ENCODE measurements around the gene PIGB.

Gene PIGB

DNA sequence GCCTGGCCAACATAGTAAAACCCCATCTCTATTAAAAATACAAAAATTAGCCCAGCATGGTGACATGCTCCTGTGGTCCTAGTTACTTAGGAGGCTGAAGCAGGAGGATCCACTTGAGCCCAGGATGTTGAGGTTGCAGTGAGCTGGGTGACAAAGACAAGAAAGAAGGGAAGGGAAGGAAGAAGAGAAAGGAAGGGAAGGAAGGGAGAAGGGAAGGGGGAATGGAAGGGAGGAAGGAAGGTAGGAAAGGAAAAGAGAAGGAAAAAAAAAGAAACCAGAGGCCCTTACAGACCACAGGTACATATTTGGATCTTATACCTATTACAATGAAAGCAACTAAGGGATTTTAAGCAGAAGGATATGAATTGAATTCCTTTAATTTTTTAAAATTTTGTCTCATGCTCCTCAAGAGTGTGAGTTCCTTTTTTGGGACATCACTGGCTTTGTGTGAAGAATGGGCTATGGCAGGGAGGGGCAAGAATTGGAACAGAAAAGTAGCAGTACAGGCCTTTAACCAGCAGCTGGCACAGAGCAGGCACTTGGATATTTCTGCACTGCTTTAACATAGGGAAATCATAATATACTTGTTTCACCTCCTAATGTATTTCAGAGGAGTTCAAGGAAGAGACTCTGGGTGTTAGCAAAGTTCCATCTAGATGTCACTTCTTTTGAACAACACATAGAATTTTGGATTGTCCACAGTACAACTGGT, 37.3 kb upstream of the PIGB start:
- TF ChIP-seq GLIS3 (CRISPR knock-in tag; IDR thresholded peaks at IDR 0.05) (no peak), ZNF565 (CRISPR knock-in tag; conservative IDR thresholded peaks at IDR 0.05; ENCODE audit: low read depth) (no peak), TCF4 (CRISPR knock-in tag; IDR thresholded peaks at IDR 0.05; ENCODE audit: borderline replicate concordance) (no peak), ZFP30 (CRISPR knock-in tag; IDR thresholded peaks at IDR 0.05) (no peak), TOX (CRISPR knock-in tag; IDR thresholded peaks at IDR 0.05; ENCODE audit: borderline replicate concordance) (no peak)
- TF ChIP-seq, protein P1, sequence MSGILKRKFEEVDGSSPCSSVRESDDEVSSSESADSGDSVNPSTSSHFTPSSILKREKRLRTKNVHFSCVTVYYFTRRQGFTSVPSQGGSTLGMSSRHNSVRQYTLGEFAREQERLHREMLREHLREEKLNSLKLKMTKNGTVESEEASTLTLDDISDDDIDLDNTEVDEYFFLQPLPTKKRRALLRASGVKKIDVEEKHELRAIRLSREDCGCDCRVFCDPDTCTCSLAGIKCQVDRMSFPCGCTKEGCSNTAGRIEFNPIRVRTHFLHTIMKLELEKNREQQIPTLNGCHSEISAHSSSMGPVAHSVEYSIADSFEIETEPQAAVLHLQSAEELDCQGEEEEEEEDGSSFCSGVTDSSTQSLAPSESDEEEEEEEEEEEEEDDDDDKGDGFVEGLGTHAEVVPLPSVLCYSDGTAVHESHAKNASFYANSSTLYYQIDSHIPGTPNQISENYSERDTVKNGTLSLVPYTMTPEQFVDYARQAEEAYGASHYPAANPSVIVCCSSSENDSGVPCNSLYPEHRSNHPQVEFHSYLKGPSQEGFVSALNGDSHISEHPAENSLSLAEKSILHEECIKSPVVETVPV (CRISPR knock-in tag; IDR thresholded peaks at IDR 0.05) = no peak

DNA sequence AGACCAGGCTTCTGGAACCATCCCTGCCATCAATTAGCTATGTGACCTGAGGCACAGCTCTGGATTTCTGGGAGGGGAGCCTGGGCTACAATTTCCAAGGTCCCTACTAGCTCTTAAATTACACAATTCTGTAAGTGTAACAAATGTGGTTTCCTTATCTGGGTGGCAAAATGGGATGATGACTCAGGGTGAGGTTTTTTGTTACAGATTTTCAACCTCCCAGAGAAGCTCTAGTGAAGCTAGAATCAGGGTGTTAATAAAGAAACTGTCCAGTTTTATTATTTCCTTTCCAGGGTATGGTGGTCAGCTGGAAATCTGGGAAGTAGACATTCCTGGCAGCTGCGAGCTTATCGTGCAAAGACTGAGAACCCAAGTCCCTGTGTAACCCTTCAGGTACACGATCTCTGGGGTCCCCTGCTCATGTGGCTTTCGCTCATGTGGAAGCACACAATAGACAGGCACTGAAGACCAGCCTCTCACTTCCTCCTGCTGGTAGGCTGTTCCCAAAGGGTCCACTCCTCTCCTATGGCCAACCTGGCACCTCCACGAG, 36.7 kb upstream of the PIGB start:
- TF ChIP-seq, protein P2, sequence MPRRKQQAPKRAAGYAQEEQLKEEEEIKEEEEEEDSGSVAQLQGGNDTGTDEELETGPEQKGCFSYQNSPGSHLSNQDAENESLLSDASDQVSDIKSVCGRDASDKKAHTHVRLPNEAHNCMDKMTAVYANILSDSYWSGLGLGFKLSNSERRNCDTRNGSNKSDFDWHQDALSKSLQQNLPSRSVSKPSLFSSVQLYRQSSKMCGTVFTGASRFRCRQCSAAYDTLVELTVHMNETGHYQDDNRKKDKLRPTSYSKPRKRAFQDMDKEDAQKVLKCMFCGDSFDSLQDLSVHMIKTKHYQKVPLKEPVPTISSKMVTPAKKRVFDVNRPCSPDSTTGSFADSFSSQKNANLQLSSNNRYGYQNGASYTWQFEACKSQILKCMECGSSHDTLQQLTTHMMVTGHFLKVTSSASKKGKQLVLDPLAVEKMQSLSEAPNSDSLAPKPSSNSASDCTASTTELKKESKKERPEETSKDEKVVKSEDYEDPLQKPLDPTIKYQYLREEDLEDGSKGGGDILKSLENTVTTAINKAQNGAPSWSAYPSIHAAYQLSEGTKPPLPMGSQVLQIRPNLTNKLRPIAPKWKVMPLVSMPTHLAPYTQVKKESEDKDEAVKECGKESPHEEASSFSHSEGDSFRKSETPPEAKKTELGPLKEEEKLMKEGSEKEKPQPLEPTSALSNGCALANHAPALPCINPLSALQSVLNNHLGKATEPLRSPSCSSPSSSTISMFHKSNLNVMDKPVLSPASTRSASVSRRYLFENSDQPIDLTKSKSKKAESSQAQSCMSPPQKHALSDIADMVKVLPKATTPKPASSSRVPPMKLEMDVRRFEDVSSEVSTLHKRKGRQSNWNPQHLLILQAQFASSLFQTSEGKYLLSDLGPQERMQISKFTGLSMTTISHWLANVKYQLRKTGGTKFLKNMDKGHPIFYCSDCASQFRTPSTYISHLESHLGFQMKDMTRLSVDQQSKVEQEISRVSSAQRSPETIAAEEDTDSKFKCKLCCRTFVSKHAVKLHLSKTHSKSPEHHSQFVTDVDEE (CRISPR knock-in tag; IDR thresholded peaks at IDR 0.05) = no peak
- TF ChIP-seq, protein P3, sequence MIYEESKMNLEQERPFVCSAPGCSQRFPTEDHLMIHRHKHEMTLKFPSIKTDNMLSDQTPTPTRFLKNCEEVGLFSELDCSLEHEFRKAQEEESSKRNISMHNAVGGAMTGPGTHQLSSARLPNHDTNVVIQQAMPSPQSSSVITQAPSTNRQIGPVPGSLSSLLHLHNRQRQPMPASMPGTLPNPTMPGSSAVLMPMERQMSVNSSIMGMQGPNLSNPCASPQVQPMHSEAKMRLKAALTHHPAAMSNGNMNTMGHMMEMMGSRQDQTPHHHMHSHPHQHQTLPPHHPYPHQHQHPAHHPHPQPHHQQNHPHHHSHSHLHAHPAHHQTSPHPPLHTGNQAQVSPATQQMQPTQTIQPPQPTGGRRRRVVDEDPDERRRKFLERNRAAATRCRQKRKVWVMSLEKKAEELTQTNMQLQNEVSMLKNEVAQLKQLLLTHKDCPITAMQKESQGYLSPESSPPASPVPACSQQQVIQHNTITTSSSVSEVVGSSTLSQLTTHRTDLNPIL (CRISPR knock-in tag; IDR thresholded peaks at IDR 0.05; ENCODE audit: low read depth) = no peak
- TF ChIP-seq ARNTL (CRISPR knock-in tag; IDR thresholded peaks at IDR 0.05; ENCODE audit: borderline replicate concordance, low read depth) (no peak), TCF4 (CRISPR knock-in tag; IDR thresholded peaks at IDR 0.05; ENCODE audit: borderline replicate concordance) (peak; percentile 29; the same call in 1 of the 2 replicates), SNAI2 (CRISPR knock-in tag; IDR thresholded peaks at IDR 0.05) (no peak), ZNF565 (CRISPR knock-in tag; conservative IDR thresholded peaks at IDR 0.05; ENCODE audit: low read depth) (no peak)
- TF ChIP-seq, protein P4, sequence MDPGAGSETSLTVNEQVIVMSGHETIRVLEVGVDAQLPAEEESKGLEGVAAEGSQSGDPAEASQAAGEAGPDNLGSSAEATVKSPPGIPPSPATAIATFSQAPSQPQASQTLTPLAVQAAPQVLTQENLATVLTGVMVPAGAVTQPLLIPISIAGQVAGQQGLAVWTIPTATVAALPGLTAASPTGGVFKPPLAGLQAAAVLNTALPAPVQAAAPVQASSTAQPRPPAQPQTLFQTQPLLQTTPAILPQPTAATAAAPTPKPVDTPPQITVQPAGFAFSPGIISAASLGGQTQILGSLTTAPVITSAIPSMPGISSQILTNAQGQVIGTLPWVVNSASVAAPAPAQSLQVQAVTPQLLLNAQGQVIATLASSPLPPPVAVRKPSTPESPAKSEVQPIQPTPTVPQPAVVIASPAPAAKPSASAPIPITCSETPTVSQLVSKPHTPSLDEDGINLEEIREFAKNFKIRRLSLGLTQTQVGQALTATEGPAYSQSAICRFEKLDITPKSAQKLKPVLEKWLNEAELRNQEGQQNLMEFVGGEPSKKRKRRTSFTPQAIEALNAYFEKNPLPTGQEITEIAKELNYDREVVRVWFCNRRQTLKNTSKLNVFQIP (CRISPR knock-in tag; IDR thresholded peaks at IDR 0.05; ENCODE audit: borderline replicate concordance, low read depth) = no peak
- ATAC-seq = peak; percentile 12

More for the DNA sequence above, 37.3 kb upstream of the PIGB start:
- peak; percentile 56 for ATAC-seq

DNA sequence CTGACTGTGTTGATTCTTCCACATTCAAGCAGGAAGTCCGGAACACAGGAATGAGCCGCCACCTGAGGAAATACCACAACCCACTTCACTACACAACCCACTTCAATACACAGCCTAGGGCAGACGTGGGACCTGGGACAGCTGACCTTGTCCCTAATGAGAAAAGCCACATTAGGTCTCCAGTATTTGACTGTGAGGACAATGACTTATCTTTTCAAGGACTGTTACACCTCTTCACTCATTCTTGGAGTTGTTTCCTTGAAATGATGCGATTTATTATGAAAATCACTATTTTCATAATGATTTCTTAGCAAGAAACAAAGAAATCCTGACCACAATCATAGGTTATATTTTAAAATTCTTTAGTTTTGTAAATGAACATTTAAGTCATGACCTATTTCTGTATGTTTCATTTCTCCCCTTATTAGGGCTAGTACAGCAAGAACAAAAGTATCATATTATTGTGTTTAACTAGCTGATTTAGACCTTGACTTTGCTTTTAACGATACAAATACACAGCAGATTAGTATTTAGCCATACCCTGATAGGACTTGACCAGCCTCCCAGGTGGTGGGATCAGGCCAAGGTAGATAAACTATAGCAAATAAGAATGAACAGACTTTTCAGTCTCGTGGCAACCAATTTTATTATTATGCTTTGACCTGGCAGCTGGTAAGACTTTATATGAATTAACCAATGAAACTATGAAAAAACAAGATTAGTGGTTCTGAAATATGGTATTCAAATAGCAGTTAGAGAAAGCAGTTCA, 35.5 kb upstream of the PIGB start:
- no peak for TF ChIP-seq OSR1 (CRISPR knock-in tag; IDR thresholded peaks at IDR 0.05)

DNA sequence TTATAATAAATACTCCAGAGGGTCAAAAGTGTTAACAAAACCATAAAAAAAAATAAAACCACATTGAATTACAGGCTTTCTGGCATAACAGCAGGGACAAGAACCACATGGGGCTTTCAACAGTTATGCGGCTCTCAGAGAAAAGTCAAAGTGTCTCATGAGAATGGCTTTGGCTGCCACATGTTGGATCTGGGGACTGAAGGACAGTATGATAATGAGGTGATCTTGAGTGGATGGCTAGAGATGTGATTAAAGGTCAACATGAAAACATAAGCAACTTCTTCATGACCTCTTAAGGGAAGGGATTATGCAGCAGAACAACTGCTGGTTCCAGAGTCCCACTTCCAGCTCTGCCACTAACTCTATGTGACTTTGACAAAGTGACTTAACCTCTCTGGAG, 34.6 kb upstream of the PIGB start:
- no peak for ATAC-seq
- TF ChIP-seq ZNF70 (CRISPR knock-in tag; IDR thresholded peaks at IDR 0.05) (no peak), BACH2 (CRISPR knock-in tag; IDR thresholded peaks at IDR 0.05; ENCODE audit: borderline replicate concordance) (no peak), ZC3H10 (CRISPR knock-in tag; IDR thresholded peaks at IDR 0.05) (no peak), ISL1 (CRISPR knock-in tag; IDR thresholded peaks at IDR 0.05) (no peak), ZNF565 (CRISPR knock-in tag; conservative IDR thresholded peaks at IDR 0.05; ENCODE audit: low read depth) (no peak), ARNTL (CRISPR knock-in tag; IDR thresholded peaks at IDR 0.05; ENCODE audit: borderline replicate concordance, low read depth) (no peak), TOX (CRISPR knock-in tag; IDR thresholded peaks at IDR 0.05; ENCODE audit: borderline replicate concordance) (no peak), OSR1 (CRISPR knock-in tag; IDR thresholded peaks at IDR 0.05) (no peak), GLIS3 (CRISPR knock-in tag; IDR thresholded peaks at IDR 0.05) (no peak), ZFP30 (CRISPR knock-in tag; IDR thresholded peaks at IDR 0.05) (no peak)
- TF ChIP-seq, protein P3 (CRISPR knock-in tag; IDR thresholded peaks at IDR 0.05; ENCODE audit: low read depth) = no peak
- TF ChIP-seq, protein P5, sequence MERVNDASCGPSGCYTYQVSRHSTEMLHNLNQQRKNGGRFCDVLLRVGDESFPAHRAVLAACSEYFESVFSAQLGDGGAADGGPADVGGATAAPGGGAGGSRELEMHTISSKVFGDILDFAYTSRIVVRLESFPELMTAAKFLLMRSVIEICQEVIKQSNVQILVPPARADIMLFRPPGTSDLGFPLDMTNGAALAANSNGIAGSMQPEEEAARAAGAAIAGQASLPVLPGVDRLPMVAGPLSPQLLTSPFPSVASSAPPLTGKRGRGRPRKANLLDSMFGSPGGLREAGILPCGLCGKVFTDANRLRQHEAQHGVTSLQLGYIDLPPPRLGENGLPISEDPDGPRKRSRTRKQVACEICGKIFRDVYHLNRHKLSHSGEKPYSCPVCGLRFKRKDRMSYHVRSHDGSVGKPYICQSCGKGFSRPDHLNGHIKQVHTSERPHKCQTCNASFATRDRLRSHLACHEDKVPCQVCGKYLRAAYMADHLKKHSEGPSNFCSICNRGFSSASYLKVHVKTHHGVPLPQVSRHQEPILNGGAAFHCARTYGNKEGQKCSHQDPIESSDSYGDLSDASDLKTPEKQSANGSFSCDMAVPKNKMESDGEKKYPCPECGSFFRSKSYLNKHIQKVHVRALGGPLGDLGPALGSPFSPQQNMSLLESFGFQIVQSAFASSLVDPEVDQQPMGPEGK (CRISPR knock-in tag; IDR thresholded peaks at IDR 0.05; ENCODE audit: borderline replicate concordance) = no peak
- TF ChIP-seq, protein P4 (CRISPR knock-in tag; IDR thresholded peaks at IDR 0.05; ENCODE audit: borderline replicate concordance, low read depth) = no peak
- TF ChIP-seq, protein P1 (CRISPR knock-in tag; IDR thresholded peaks at IDR 0.05) = no peak

More for the DNA sequence above, 35.5 kb upstream of the PIGB start:
- no peak for ATAC-seq

All from SK-N-SH treated with all-trans-retinoic acid at 6 μM for 48 hours (cell line).